ENCODE data around the gene TBC1D22A. TPM values are rescaled to one million over a fixed set of nuclear protein-coding genes. Genes with fewer than 3 reads are reported as not detected.

Gene TBC1D22A
- total and polyA plus RNA-seq, 10 of the 15 experiments (the other 5 are each of a cell fraction or from before 2014, with no cell fraction given) = 0.63 to 44.7 (median 27.4) TPM

- intact Hi-C loops (cut with micrococcal nuclease; ENCODE audit: unreplicated experiment) = no loop called here
- Histone ChIP-seq H3K27me3 (replicated peaks in 1 of 2; ENCODE audit: control insufficient read depth in 2 of 2, insufficient read depth in 2 of 2, low read length in 1 of 2) (no peaks in the 10 kb centered on the region), H3K79me2 (ENCODE audit: control insufficient read depth, insufficient read depth, low read length) (no peaks in the 10 kb centered on the region), H3K27ac (ENCODE audit: control insufficient read depth, insufficient read depth) (no peak overlapping the region), H3K9ac (ENCODE audit: control insufficient read depth, insufficient read depth, low read length) (no peak overlapping the region), H4K20me1 (ENCODE audit: control insufficient read depth, insufficient read depth) (no peaks in the 10 kb centered on the region), H3K36me3 (ENCODE audit: control insufficient read depth in 2 of 2, insufficient read depth in 2 of 2, low read length in 1 of 2) (no peaks in the 10 kb centered on the region), H3K4me1 (ENCODE audit: control insufficient read depth, insufficient read depth, low read length) (no peaks in the 10 kb centered on the region), H3K4me3 (no peak overlapping the region), H3K9me3 (replicated peaks; ENCODE audit: control insufficient read depth, insufficient read depth, low read length) (no peaks in the 10 kb centered on the region), H3K4me2 (ENCODE audit: control insufficient read depth, insufficient read depth) (no peak overlapping the region), H2AFZ (ENCODE audit: control insufficient read depth, low read depth, low read length) (no peak overlapping the region)
- POLR2A ChIA-PET = no interaction called here
- no peak for DNase-seq (ENCODE audit: low read depth, low spot score)
- WGBS (ENCODE audit: insufficient coverage, insufficient replicate concordance, low lambda C conversion rate, missing lambda C conversion rate) = 92% methylated on average over 12 of the region's 13 CpGs
- CTCF ChIA-PET = no interaction called here
- SMC1A ChIA-PET (ENCODE audit: uncharacterized antibody, unreplicated experiment) = no interaction called here
- in situ Hi-C loops (cut with MboI) = no loop called here
- no TSS peak for BruUV-seq (replicated peaks)
- no peak for FAIRE-seq
- no peak for ATAC-seq
- no peak for TF ChIP-seq TCF12 (IDR thresholded peaks at IDR 0.05; ENCODE audit: low read depth, low read length)
- TF ChIP-seq PML (IDR thresholded peaks at IDR 0.05; ENCODE audit: low read length) = no peak
- TF ChIP-seq SPI1 (IDR thresholded peaks at IDR 0.05; ENCODE audit: borderline replicate concordance, insufficient read depth, low read depth, low read length) = no peak
- TF ChIP-seq SMAD1 (IDR thresholded peaks at IDR 0.05; ENCODE audit: low read depth, partially characterized antibody) = no peak
- RAD21 ChIA-PET (ENCODE audit: unreplicated experiment) = interaction anchor here (0.6 kb wide), 1 partner anchor 313 kb away, joined by 3 read pairs; no protein-coding TSS in a partner anchor
These were observed 385.1 kb downstream of the TBC1D22A start for GRCh38 chr22:47147572-47147971.

DNA sequence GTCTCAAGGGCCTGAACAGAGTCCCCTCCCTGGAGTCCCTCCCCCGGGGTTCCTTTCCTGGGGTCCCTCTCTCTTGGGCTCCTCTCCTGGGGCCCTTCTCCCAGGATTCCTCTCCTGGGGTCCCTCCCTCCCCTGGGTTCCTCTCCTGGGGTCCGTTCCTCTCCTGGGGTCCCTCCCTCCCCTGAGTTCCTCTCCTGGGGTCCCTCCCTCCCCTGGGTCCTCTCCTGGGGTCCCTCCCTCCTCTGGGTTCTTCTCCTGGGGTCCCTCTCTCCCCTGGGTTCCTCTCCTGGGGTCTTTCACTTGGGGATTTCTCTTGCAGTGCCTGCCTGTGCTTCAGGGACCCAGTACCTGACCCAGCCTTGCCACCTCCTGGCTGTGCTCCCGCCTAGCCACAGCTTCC is 386.1 kb downstream of the TBC1D22A start:
- H3K36me3 ChIP-seq (ENCODE audit: control insufficient read depth in 2 of 2, insufficient read depth in 2 of 2, low read length in 1 of 2) = no peaks in the 10 kb centered on the region
- no peaks in the 10 kb centered on the region for H3K79me2 ChIP-seq (ENCODE audit: control insufficient read depth, insufficient read depth, low read length)
- RAD21 ChIA-PET (ENCODE audit: unreplicated experiment) = no interaction called here
- POLR2A ChIA-PET = no interaction called here
- no peaks in the 10 kb centered on the region for H3K4me1 ChIP-seq (ENCODE audit: control insufficient read depth, insufficient read depth, low read length)
- in situ Hi-C loops (cut with MboI) = no loop called here
- no peaks in the 10 kb centered on the region for H3K27me3 ChIP-seq (replicated peaks in 1 of 2; ENCODE audit: control insufficient read depth in 2 of 2, insufficient read depth in 2 of 2, low read length in 1 of 2)
- no peaks in the 10 kb centered on the region for H4K20me1 ChIP-seq (ENCODE audit: control insufficient read depth, insufficient read depth)
- no peak for DNase-seq (ENCODE audit: low read depth, low spot score)
- H2AFZ ChIP-seq (ENCODE audit: control insufficient read depth, low read depth, low read length) = no peak overlapping the region
- CTCF ChIA-PET = no interaction called here
- WGBS (ENCODE audit: insufficient coverage, insufficient replicate concordance, low lambda C conversion rate, missing lambda C conversion rate) = 81% methylated on average over 3 of the region's 3 CpGs
- H3K27ac ChIP-seq (ENCODE audit: control insufficient read depth, insufficient read depth) = no peak overlapping the region
- BruUV-seq (replicated peaks) = no TSS peak
- ATAC-seq = no peak
- no peaks in the 10 kb centered on the region for H3K9me3 ChIP-seq (replicated peaks; ENCODE audit: control insufficient read depth, insufficient read depth, low read length)
- SMC1A ChIA-PET (ENCODE audit: uncharacterized antibody, unreplicated experiment) = no interaction called here
- no peak for FAIRE-seq
- no peak overlapping the region for H3K9ac ChIP-seq (ENCODE audit: control insufficient read depth, insufficient read depth, low read length)
- intact Hi-C loops (cut with micrococcal nuclease; ENCODE audit: unreplicated experiment) = no loop called here
- no peak overlapping the region for H3K4me2 ChIP-seq (ENCODE audit: control insufficient read depth, insufficient read depth)
- H3K4me3 ChIP-seq = no peak overlapping the region
- TF ChIP-seq MXI1 (IDR thresholded peaks at IDR 0.05; ENCODE audit: low read depth, low read length) = no peak
- no peak for TF ChIP-seq BCL3 (IDR thresholded peaks at IDR 0.05; ENCODE audit: borderline replicate concordance, insufficient read depth, low read depth, low read length, poor library complexity, severe bottlenecking)
- TF ChIP-seq HDGF (IDR thresholded peaks at IDR 0.05) = no peak
- no peak for TF ChIP-seq STAT3 (IDR thresholded peaks at IDR 0.05; ENCODE audit: low read depth, low read length)
- no peak for TF ChIP-seq MYB (IDR thresholded peaks at IDR 0.05; ENCODE audit: borderline replicate concordance, low read depth, low read length)
- no peak for TF ChIP-seq RCOR1 (conservative IDR thresholded peaks at IDR 0.05; ENCODE audit: low read depth, low read length)
- no peak for TF ChIP-seq CHD2 (IDR thresholded peaks at IDR 0.05; ENCODE audit: borderline replicate concordance, low read depth, low read length)
- TF ChIP-seq RFX5 (IDR thresholded peaks at IDR 0.05; ENCODE audit: low read depth, low read length) = no peak
- TF ChIP-seq CUX1 (IDR thresholded peaks at IDR 0.05; ENCODE audit: insufficient replicate concordance, low read depth, low read length) = no peak

All from GM12878 (cell line).